Mesenchymal stem cell (in vitro differentiated cells and primary cell): ENCODE results near the gene BCL2A1.

Experiments
- DNase-seq: peaks from one replicate; pipeline ENCODE4 v3.0.0-alpha.2; 2013
- H2AFZ ChIP-seq: one replicate; pipeline ENCODE4 v1.6.1; 2013; ENCODE audit warnings: low read depth, mild to moderate bottlenecking, control low read depth, inconsistent platforms, low read length, moderate library complexity
- H2AK5ac ChIP-seq: 2 replicates; pipeline ENCODE4 v1.6.1; 2013; ENCODE audit warnings: low read length, moderate library complexity, mild to moderate bottlenecking, inconsistent platforms; ENCODE audit not compliant: severe bottlenecking
- H2BK120ac ChIP-seq: one replicate; pipeline ENCODE4 v1.6.1; 2013; ENCODE audit warnings: low read depth, mild to moderate bottlenecking, inconsistent platforms, low read length, moderate library complexity
- H2BK12ac ChIP-seq, 2 experiments: one replicate each; pipeline ENCODE4 v1.6.1; 2013; ENCODE audit warnings: inconsistent platforms in 2 of 2, low read length in 2 of 2, mild to moderate bottlenecking in 2 of 2, moderate library complexity in 2 of 2, control low read depth in 1 of 2
- H2BK15ac ChIP-seq: one replicate; pipeline ENCODE4 v1.6.1; 2013; ENCODE audit warnings: mild to moderate bottlenecking, low read depth, inconsistent platforms; ENCODE audit not compliant: poor library complexity, severe bottlenecking
- H2BK5ac ChIP-seq: 2 replicates; pipeline ENCODE4 v1.6.1; 2013; ENCODE audit warnings: low read depth, mild to moderate bottlenecking, low read length, control low read depth, inconsistent platforms; ENCODE audit not compliant: poor library complexity, severe bottlenecking
- H3K14ac ChIP-seq, 2 experiments: one replicate each; pipeline ENCODE4 v1.6.1; 2013; ENCODE audit warnings: inconsistent platforms in 2 of 2, low read length in 2 of 2, control low read depth in 1 of 2, mild to moderate bottlenecking in 1 of 2, moderate library complexity in 1 of 2
- H3K18ac ChIP-seq, 2 experiments: one replicate each; pipeline ENCODE4 v1.6.1; 2013; ENCODE audit warnings: inconsistent platforms in 2 of 2, low read length in 2 of 2, control low read depth in 1 of 2, low read depth in 1 of 2, mild to moderate bottlenecking in 1 of 2
- H3K23ac ChIP-seq, 2 experiments: one replicate each; pipeline ENCODE4 v1.6.1; 2013; ENCODE audit warnings: inconsistent platforms in 2 of 2, low read length in 2 of 2, mild to moderate bottlenecking in 2 of 2, moderate library complexity in 2 of 2, control low read depth in 1 of 2
- H3K27ac ChIP-seq: 2 replicates; pipeline ENCODE4 v1.5.1; 2013; ENCODE audit warnings: mild to moderate bottlenecking, moderate library complexity, low read length, control low read depth, inconsistent platforms; ENCODE audit not compliant: poor library complexity, severe bottlenecking
- H3K27me3 ChIP-seq, 2 experiments: 2 replicates each; pipeline versions ENCODE4 v1.6.1 to v1.7.0; 2013; ENCODE audit warnings: low read length in 2 of 2, mild to moderate bottlenecking in 2 of 2, moderate library complexity in 2 of 2, control low read depth in 1 of 2, inconsistent platforms in 1 of 2; ENCODE audit not compliant: control insufficient read depth in 1 of 2, insufficient read depth in 1 of 2
- H3K36me3 ChIP-seq, 2 experiments: 2 replicates each; pipeline versions ENCODE4 v1.6.1 to v1.7.0; 2013; ENCODE audit warnings: low read length in 2 of 2, control low read depth in 1 of 2, inconsistent platforms in 1 of 2, low read depth in 1 of 2, mild to moderate bottlenecking in 1 of 2; ENCODE audit not compliant: insufficient read depth in 2 of 2, control insufficient read depth in 1 of 2
- H3K4ac ChIP-seq, 2 experiments: one replicate each; pipeline ENCODE4 v1.6.1; 2013; ENCODE audit warnings: inconsistent platforms in 2 of 2, low read length in 2 of 2, mild to moderate bottlenecking in 2 of 2, moderate library complexity in 2 of 2, control low read depth in 1 of 2, low read depth in 1 of 2
- H3K4me1 ChIP-seq: 2 replicates; pipeline ENCODE4 v1.6.1; 2013; ENCODE audit warnings: low read depth, low read length, control low read depth; ENCODE audit not compliant: control insufficient read depth, insufficient read depth
- H3K4me2 ChIP-seq: 2 replicates; pipeline ENCODE4 v1.6.1; 2013; ENCODE audit warnings: low read length, mild to moderate bottlenecking, inconsistent platforms; ENCODE audit not compliant: poor library complexity, severe bottlenecking
- H3K4me3 ChIP-seq, 2 experiments: 2 replicates each; pipeline versions ENCODE4 v1.5.1 to v1.7.0; 2013; ENCODE audit warnings: low read length in 2 of 2, mild to moderate bottlenecking in 2 of 2, control low read depth in 1 of 2, low read depth in 1 of 2; ENCODE audit not compliant: insufficient read depth in 1 of 2
- H3K79me1 ChIP-seq: replicated peaks from 2 replicates; pipeline ENCODE4 v1.6.1; 2013; ENCODE audit warnings: mild to moderate bottlenecking, control low read depth, low read length, inconsistent platforms; ENCODE audit not compliant: poor library complexity, severe bottlenecking
- H3K9ac ChIP-seq: 2 replicates; pipeline ENCODE4 v1.7.0; 2013; ENCODE audit warnings: mild to moderate bottlenecking, low read length, moderate library complexity
- H3K9me3 ChIP-seq: 2 replicates; pipeline ENCODE4 v1.7.0; 2013; ENCODE audit warnings: mild to moderate bottlenecking, low read length; ENCODE audit not compliant: control insufficient read depth
- H4K8ac ChIP-seq: one replicate; pipeline ENCODE4 v1.6.1; 2013; ENCODE audit warnings: inconsistent platforms, mild to moderate bottlenecking, low read length, moderate library complexity
- H4K91ac ChIP-seq: one replicate; pipeline ENCODE4 v1.6.1; 2013; ENCODE audit warnings: mild to moderate bottlenecking, low read length, inconsistent platforms
- WGBS: methylation state at CpG from one replicate; pipeline ENCODE4 v1.1.7; 2013; ENCODE audit warnings: mixed read lengths; 5-methylcytosine and 5-hydroxymethylcytosine counted together

BCL2A1 gene

GRCh38 chr15:79987969-79988368 is 17.0 kb upstream of the BCL2A1 start:
- Histone ChIP-seq H4K91ac (no peak overlapping the region), H3K9ac (no peak overlapping the region), H3K27ac (no peak overlapping the region), H3K36me3 (no peaks in the 10 kb centered on the region), H3K9me3 (no peaks in the 10 kb centered on the region), H3K4me1 (no peaks in the 10 kb centered on the region), H3K79me1 (no peaks in the 10 kb centered on the region), H2BK12ac (no peak overlapping the region), H2BK15ac (no peak overlapping the region), H3K27me3 (peaks cover 0 to 21% of the 10 kb centered on the region in 2 experiments), H3K23ac (no peak overlapping the region), H3K14ac (no peak overlapping the region), H3K4me2 (no peak overlapping the region), H2BK120ac (no peak overlapping the region), H2BK5ac (no peak overlapping the region), H3K4me3 (no peak overlapping the region), H3K4ac (no peak overlapping the region), H2AK5ac (no peak overlapping the region), H4K8ac (no peak overlapping the region), H3K18ac (no peak overlapping the region), H2AFZ (no peak overlapping the region)
- no peak for DNase-seq
- WGBS = 83% methylated on average over 2 of the region's 3 CpGs

GRCh38 chr15:79987569-79987955 is 16.6 kb upstream of the BCL2A1 start:
- H4K8ac ChIP-seq = no peak overlapping the region
- H2AK5ac ChIP-seq = no peak overlapping the region
- no peaks in the 10 kb centered on the region for H3K36me3 ChIP-seq
- H3K4me1 ChIP-seq = no peaks in the 10 kb centered on the region
- no peak overlapping the region for H3K4me2 ChIP-seq
- H3K14ac ChIP-seq = no peak overlapping the region
- no peaks in the 10 kb centered on the region for H3K9me3 ChIP-seq
- H3K4ac ChIP-seq = peak overlapping the region in 1 of 2 experiments; percentile 5
- H3K18ac ChIP-seq = no peak overlapping the region
- no peak overlapping the region for H2BK12ac ChIP-seq
- 75% methylated on average over 6 of the region's 7 CpGs for WGBS
- H3K4me3 ChIP-seq = no peak overlapping the region
- no peak overlapping the region for H2BK5ac ChIP-seq
- no peak overlapping the region for H3K23ac ChIP-seq
- H3K27ac ChIP-seq = no peak overlapping the region
- H4K91ac ChIP-seq = no peak overlapping the region
- DNase-seq = no peak
- H3K27me3 ChIP-seq = peaks cover 0 to 21% of the 10 kb centered on the region in 2 experiments
- H3K9ac ChIP-seq = no peak overlapping the region
- H2BK120ac ChIP-seq = no peak overlapping the region
- H3K79me1 ChIP-seq = no peaks in the 10 kb centered on the region
- H2AFZ ChIP-seq = no peak overlapping the region
- H2BK15ac ChIP-seq = no peak overlapping the region

- H3K27ac ChIP-seq = no peak overlapping the region
- H2BK120ac ChIP-seq = no peak overlapping the region
- H3K18ac ChIP-seq = no peak overlapping the region
- no peak overlapping the region for H2BK15ac ChIP-seq
- peak overlapping the region in 1 of 2 experiments; percentile 32 for H3K14ac ChIP-seq
- H2AFZ ChIP-seq = no peak overlapping the region
- H3K27me3 ChIP-seq = peaks cover 0 to 5% of the 10 kb centered on the region in 2 experiments
- H3K4me1 ChIP-seq = no peaks in the 10 kb centered on the region
- H4K91ac ChIP-seq = no peak overlapping the region
- no peak overlapping the region for H2BK5ac ChIP-seq
- WGBS = 84% methylated on average over 5 of the region's 7 CpGs
- no peak overlapping the region for H3K4me2 ChIP-seq
- H3K9ac ChIP-seq = no peak overlapping the region
- H3K36me3 ChIP-seq = no peaks in the 10 kb centered on the region
- DNase-seq = no peak
- no peak overlapping the region for H2BK12ac ChIP-seq
- H3K9me3 ChIP-seq = no peaks in the 10 kb centered on the region
- no peak overlapping the region for H3K4me3 ChIP-seq
- no peak overlapping the region for H3K23ac ChIP-seq
- no peaks in the 10 kb centered on the region for H3K79me1 ChIP-seq
- H4K8ac ChIP-seq = no peak overlapping the region
- no peak overlapping the region for H2AK5ac ChIP-seq
- H3K4ac ChIP-seq = no peak overlapping the region
These were observed 10.9 kb upstream of the BCL2A1 start for GRCh38 chr15:79981831-79982455.

GRCh38 chr15:79978655-79979514 is 7.9 kb upstream of the BCL2A1 start:
- no peaks in the 10 kb centered on the region for H3K9me3 ChIP-seq
- H2BK5ac ChIP-seq = no peak overlapping the region
- DNase-seq = peak; percentile 29
- peak overlapping the region; percentile 76 for H3K9ac ChIP-seq
- H2BK15ac ChIP-seq = no peak overlapping the region
- H4K91ac ChIP-seq = no peak overlapping the region
- no peaks in the 10 kb centered on the region for H3K79me1 ChIP-seq
- no peak overlapping the region for H4K8ac ChIP-seq
- no peak overlapping the region for H2BK12ac ChIP-seq
- H3K36me3 ChIP-seq = no peaks in the 10 kb centered on the region
- H2AK5ac ChIP-seq = no peak overlapping the region
- H2BK120ac ChIP-seq = no peak overlapping the region
- H2AFZ ChIP-seq = no peak overlapping the region
- no peaks in the 10 kb centered on the region for H3K4me1 ChIP-seq
- WGBS = 84% methylated on average over 3 of the region's 5 CpGs
- H3K23ac ChIP-seq = no peak overlapping the region
- no peak overlapping the region for H3K4me2 ChIP-seq
- no peak overlapping the region for H3K4ac ChIP-seq
- no peak overlapping the region for H3K18ac ChIP-seq
- no peak overlapping the region for H3K27ac ChIP-seq
- H3K27me3 ChIP-seq = peaks cover 0 to 5% of the 10 kb centered on the region in 2 experiments
- peak overlapping the region in 1 of 2 experiments; percentile 44 for H3K14ac ChIP-seq
- peak overlapping the region in 1 of 2 experiments; percentile 17 for H3K4me3 ChIP-seq
